ENCODE results near the gene MPHOSPH9. TPM values are rescaled to one million over a fixed set of nuclear protein-coding genes. Genes with fewer than 3 reads are reported as not detected.

MPHOSPH9 gene
- total RNA-seq, 1 experiment from 2014 or later = 60.5 TPM

DNA sequence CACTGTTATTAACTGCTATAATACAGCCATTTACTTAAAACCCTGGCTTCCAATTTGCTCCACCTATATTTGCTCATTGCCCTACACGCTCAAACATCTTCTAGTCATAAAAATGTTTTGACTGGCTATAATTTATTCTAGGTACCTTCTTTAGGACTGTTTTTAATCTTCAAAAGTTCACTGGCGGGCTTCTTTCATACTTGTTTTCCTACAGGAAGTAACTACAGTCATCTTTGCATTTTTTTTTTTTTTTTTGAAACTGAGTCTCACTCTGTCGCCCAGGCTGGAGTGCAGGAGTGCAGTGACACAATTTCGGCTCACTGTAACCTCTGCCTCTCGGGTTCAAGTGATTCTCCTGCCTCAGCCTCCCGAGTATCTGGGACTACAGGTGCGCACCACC is 32.5 kb downstream of the MPHOSPH9 start:
- Histone ChIP-seq H3T11ph (ENCODE audit: low read length) (no peak overlapping the region), H2BK120ac (ENCODE audit: low read depth, low read length, poor library complexity, severe bottlenecking) (no peak overlapping the region), H3K9me3 (ENCODE audit: control insufficient read depth, low read depth, low read length) (no peaks in the 10 kb centered on the region), H3K23me2 (ENCODE audit: insufficient read length, low read depth, low read length, poor library complexity, severe bottlenecking) (no peaks in the 10 kb centered on the region), H3K56ac (ENCODE audit: insufficient read length, low read depth, low read length) (no peak overlapping the region), H4K91ac (ENCODE audit: insufficient read length, low read depth, low read length) (no peak overlapping the region), H2BK20ac (ENCODE audit: low read depth, low read length, poor library complexity, severe bottlenecking) (no peak overlapping the region), H4K20me1 (ENCODE audit: control insufficient read depth, insufficient read depth, insufficient read length) (no peaks in the 10 kb centered on the region), H3K18ac (ENCODE audit: insufficient read length, low read depth, low read length) (no peak overlapping the region), H3K79me1 (ENCODE audit: insufficient read depth, low read depth, low read length, poor library complexity, severe bottlenecking) (no peaks in the 10 kb centered on the region), H4K5ac (ENCODE audit: insufficient read length, low read depth, low read length) (no peak overlapping the region), H3K79me2 (ENCODE audit: insufficient read depth, low read length) (no peaks in the 10 kb centered on the region), H3K27ac (ENCODE audit: insufficient read length, low read depth, low read length) (no peak overlapping the region), H3K27me3 (ENCODE audit: insufficient read depth, low read length) (no peaks in the 10 kb centered on the region), H2BK5ac (ENCODE audit: insufficient read length, low read length) (no peak overlapping the region), H2BK12ac (ENCODE audit: insufficient read length, low read depth, low read length) (no peak overlapping the region), H3K14ac (ENCODE audit: insufficient read depth, low read length) (no peak overlapping the region), H3K9ac (ENCODE audit: extremely low read depth, insufficient read length, low read length) (no peak overlapping the region), H3K4ac (ENCODE audit: low read depth, low read length) (no peak overlapping the region), H2BK15ac (ENCODE audit: low read depth, low read length) (no peak overlapping the region), H2AK5ac (ENCODE audit: insufficient read length, low read length) (no peak overlapping the region), H3K4me2 (ENCODE audit: insufficient read depth, insufficient read length, low read length) (no peak overlapping the region), H3K4me1 (ENCODE audit: insufficient read depth, low read length) (no peaks in the 10 kb centered on the region), H2AFZ (ENCODE audit: low read length) (no peak overlapping the region), H4K8ac (replicated peaks; ENCODE audit: insufficient read length, low read depth, low read length) (no peak overlapping the region), H3K23ac (ENCODE audit: insufficient read length, low read depth, low read length) (no peak overlapping the region)
- TF ChIP-seq CTCF (conservative IDR thresholded peaks at IDR 0.05) = no peak
- Mint-ChIP-seq H3K4me3 (no peak overlapping the region), H3K9me3 (no peaks in the 10 kb centered on the region), H3K36me3 (ENCODE audit: insufficient read depth in 1 of 3, low read depth in 3 of 3) (peaks cover 27 to 71% (median 56%) of the 10 kb centered on the region in 3 experiments; a peak in 6 of 7 replicates), H3K4me1 (no peaks in the 10 kb centered on the region), H3K27me3 (ENCODE audit: low read depth) (no peaks in the 10 kb centered on the region), H3K27ac (no peak overlapping the region)
- no peak for DNase-seq
- no CpG with 5 or more reads among the region's 7 CpGs for WGBS (ENCODE audit: extremely low coverage, insufficient read length, low lambda C conversion rate)
